Globus pallidus (tissue), 1 donor: ENCODE results near the gene HAPSTR1.
"Not testable (repeated sequence)": the region's sequence is repeated elsewhere in the genome, so short reads cannot be mapped to it uniquely, and the experiment has no call there.

ENCODE experiments used
- DNase-seq: peaks from one replicate; pipeline ENCODE4 v3.0.0-alpha.2; 2015; ENCODE audit warnings: low spot score

HAPSTR1 gene

GRCh38 chr16:9090960-9091866, at the start of gene HAPSTR1:
Gene HAPSTR1 (plus strand): TSS chr16:9091644. CDS start chr16:9092045, 401 bp downstream.
- DNase-seq: peak; percentile 100

- DNase-seq: no peak
Observed at GRCh38 chr16:9042533-9042932, 48.9 kb upstream of the HAPSTR1 start.

GRCh38 chr16:9042964-9043680, 48.3 kb upstream of the HAPSTR1 start:
- no peak for DNase-seq

GRCh38 chr16:9045562-9045961, 45.9 kb upstream of the HAPSTR1 start:
- DNase-seq: not testable (repeated sequence)

GRCh38 chr16:9046667-9047055, 44.8 kb upstream of the HAPSTR1 start:
- DNase-seq: no peak

- DNase-seq: peak; percentile 49
Observed at GRCh38 chr16:9047689-9048301, 43.6 kb upstream of the HAPSTR1 start.

GRCh38 chr16:9048302-9048700, 43.1 kb upstream of the HAPSTR1 start:
- no peak for DNase-seq

- DNase-seq: no peak
Observed at GRCh38 chr16:9049241-9049640, 42.2 kb upstream of the HAPSTR1 start.

GRCh38 chr16:9050102-9050830, 41.2 kb upstream of the HAPSTR1 start:
- no peak for DNase-seq

- DNase-seq: no peak
Observed at GRCh38 chr16:9053006-9053601, 38.3 kb upstream of the HAPSTR1 start.

- no peak for DNase-seq
Observed at GRCh38 chr16:9054460-9054859, 37.0 kb upstream of the HAPSTR1 start.

- no peak for DNase-seq
Observed at GRCh38 chr16:9055115-9055514, 36.3 kb upstream of the HAPSTR1 start.

- DNase-seq: no peak
Observed at GRCh38 chr16:9055661-9056060, 35.8 kb upstream of the HAPSTR1 start.

GRCh38 chr16:9056061-9056460, 35.4 kb upstream of the HAPSTR1 start:
- no peak for DNase-seq

GRCh38 chr16:9058211-9058610, 33.2 kb upstream of the HAPSTR1 start:
- no peak for DNase-seq

GRCh38 chr16:9060225-9060624, 31.2 kb upstream of the HAPSTR1 start:
- no peak for DNase-seq

- DNase-seq: no peak
Observed at GRCh38 chr16:9061358-9061813, 30.1 kb upstream of the HAPSTR1 start.

- DNase-seq: no peak
Observed at GRCh38 chr16:9062301-9062700, 29.1 kb upstream of the HAPSTR1 start.

- DNase-seq: no peak
Observed at GRCh38 chr16:9065077-9065476, 26.4 kb upstream of the HAPSTR1 start.

GRCh38 chr16:9068886-9069285, 22.6 kb upstream of the HAPSTR1 start:
- DNase-seq: no peak

GRCh38 chr16:9070254-9070653, 21.2 kb upstream of the HAPSTR1 start:
- DNase-seq: no peak

- no peak for DNase-seq
Observed at GRCh38 chr16:9071377-9071776, 20.1 kb upstream of the HAPSTR1 start.
